Measurements from ENCODE around the gene TAF1C. TPM values are rescaled to one million over a fixed set of nuclear protein-coding genes. Genes with fewer than 3 reads are reported as not detected.

The TAF1C gene
- total RNA-seq, 4 donors from 2014 or later: 23.9 to 43.7 (median 32.1) TPM

DNA sequence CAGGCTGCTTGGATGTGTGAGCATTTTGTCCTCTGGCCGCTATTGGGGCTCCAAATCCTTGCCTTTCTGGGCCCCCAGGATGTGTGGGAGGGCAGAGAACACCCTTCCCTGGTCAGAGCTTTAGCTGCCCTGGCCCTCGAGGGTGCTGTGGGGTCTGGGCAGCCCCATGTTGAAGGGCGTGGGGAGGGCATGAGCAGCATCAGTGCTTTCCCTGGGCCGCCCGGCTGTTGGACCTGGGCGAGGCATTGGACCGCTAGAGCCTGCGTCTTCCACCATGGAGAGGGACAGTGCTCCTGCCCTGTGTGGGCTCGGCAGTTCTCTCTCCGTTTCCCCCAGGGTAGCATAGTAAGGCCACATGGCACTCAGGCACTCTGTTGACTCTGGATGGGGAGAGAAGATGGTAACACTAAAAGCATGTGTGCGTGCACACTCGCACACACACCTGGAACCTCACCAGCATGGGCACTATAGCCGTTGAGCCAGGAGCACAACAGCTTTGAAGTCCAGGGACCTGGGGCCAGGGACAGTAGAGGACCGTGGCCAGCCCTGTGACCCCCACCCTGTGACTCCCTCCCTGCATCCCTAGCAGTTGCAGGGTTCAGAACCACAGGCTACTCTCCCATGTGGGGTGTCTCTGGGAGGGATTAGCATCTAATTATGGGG lies 10.7 kb upstream of the TAF1C start:
- Histone ChIP-seq H3K27me3 (no peaks in the 10 kb centered on the region), H3K9me3 (no peaks in the 10 kb centered on the region), H3K27ac (peak overlapping the region; percentile 46 to 94 (median 91)), H3K36me3 (peaks cover 0 to 10% (median 0%) of the 10 kb centered on the region in 3 donors), H3K4me1 (peaks cover 29 to 71% (median 29%) of the 10 kb centered on the region in 3 donors), H3K4me3 (peak overlapping the region; percentile 38 to 57 (median 46))
- no peak for DNase-seq
- no peak for TF ChIP-seq POLR2A (IDR thresholded peaks at IDR 0.05)
- TF ChIP-seq, protein P1, sequence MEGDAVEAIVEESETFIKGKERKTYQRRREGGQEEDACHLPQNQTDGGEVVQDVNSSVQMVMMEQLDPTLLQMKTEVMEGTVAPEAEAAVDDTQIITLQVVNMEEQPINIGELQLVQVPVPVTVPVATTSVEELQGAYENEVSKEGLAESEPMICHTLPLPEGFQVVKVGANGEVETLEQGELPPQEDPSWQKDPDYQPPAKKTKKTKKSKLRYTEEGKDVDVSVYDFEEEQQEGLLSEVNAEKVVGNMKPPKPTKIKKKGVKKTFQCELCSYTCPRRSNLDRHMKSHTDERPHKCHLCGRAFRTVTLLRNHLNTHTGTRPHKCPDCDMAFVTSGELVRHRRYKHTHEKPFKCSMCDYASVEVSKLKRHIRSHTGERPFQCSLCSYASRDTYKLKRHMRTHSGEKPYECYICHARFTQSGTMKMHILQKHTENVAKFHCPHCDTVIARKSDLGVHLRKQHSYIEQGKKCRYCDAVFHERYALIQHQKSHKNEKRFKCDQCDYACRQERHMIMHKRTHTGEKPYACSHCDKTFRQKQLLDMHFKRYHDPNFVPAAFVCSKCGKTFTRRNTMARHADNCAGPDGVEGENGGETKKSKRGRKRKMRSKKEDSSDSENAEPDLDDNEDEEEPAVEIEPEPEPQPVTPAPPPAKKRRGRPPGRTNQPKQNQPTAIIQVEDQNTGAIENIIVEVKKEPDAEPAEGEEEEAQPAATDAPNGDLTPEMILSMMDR (IDR thresholded peaks at IDR 0.05): no peak
- 84% methylated on average over 6 to 11 of the region's 14 CpGs for WGBS, 2 donors
- intact Hi-C loops (cut with DNase I): no loop called here

DNA sequence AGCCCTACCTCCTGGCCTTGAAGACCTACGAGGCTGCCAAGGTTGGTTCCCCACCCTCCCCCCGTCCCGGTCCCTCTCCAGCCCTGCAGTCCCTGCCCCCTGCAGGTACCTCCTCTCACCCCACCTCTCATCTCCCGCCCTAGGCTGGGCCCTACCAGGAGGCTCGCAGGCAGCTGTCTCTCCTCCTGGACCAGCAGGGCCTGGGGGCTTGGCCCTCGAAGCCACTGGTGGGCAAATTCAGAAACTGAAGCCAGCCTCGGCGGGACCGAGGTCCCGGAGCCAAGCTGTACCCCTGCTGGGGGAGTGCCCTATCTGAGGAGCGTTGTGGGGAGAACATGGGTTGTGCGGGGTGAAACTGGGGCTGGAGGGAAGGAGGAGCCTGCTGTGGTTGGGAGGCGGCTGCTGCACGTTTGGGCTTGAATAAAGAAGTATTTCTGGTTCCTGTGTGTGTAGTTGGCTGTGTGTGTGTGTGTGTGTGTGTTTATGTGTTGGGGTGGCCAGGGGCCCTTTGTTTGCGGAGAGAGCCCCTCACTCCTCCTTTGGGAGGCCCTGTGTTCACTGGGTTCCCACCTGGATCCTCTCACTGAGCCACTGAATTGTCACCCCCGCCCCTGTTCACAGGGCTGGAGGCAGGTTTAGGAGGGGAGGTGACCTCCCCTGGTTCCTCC lies 10.0 kb upstream of the TAF1C start:
- intact Hi-C loops (cut with DNase I): no loop called here
- WGBS, 2 donors: 29 to 48% methylated on average over 8 of the region's 16 CpGs
- peaks cover 29 to 71% (median 29%) of the 10 kb centered on the region in 3 donors for H3K4me1 ChIP-seq
- no peak for TF ChIP-seq POLR2A (IDR thresholded peaks at IDR 0.05)
- TF ChIP-seq, protein P1 (IDR thresholded peaks at IDR 0.05): no peak
- peaks cover 0 to 16% (median 0%) of the 10 kb centered on the region in 3 donors for H3K36me3 ChIP-seq
- DNase-seq: no peak
- H3K4me3 ChIP-seq: peak overlapping the region; percentile 38 to 57 (median 46)
- peak overlapping the region; percentile 46 to 94 (median 91) for H3K27ac ChIP-seq
- no peaks in the 10 kb centered on the region for H3K27me3 ChIP-seq
- H3K9me3 ChIP-seq: no peaks in the 10 kb centered on the region

DNA sequence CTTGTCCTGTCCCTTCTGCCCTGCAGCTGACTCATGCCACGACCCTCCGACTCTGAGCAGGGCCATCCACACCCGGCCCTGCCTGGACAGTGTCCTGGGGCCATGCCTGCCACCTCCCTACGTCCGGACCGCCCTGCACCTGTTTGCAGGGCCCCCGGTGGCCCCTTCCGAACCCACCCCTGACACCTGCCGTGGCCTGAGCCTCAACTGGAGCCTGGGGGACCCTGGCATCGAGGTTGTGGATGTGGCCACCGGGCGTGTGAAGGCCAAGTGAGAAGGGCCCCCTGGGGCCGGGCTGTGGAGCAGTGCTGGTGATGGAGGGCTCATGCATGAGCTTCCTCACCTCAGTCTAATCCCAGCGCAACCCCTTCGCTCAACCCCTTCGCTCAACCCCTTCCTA lies 9.2 kb upstream of the TAF1C start:
- Histone ChIP-seq H3K27ac (peak overlapping the region in 3 of 4 donors; percentile 91 to 94 (median 91)), H3K9me3 (no peaks in the 10 kb centered on the region), H3K36me3 (peaks cover 0 to 23% (median 0%) of the 10 kb centered on the region in 3 donors), H3K4me3 (peak overlapping the region; percentile 38 to 57 (median 46)), H3K27me3 (no peaks in the 10 kb centered on the region), H3K4me1 (peaks cover 29 to 71% (median 29%) of the 10 kb centered on the region in 3 donors)
- DNase-seq: no peak
- intact Hi-C loops (cut with DNase I): no loop called here
- WGBS, 2 donors: 59% methylated on average over 9 of the region's 16 CpGs; no CpG with 5 or more reads in 1 of the 2 donors
- no peak for TF ChIP-seq POLR2A (IDR thresholded peaks at IDR 0.05)
- TF ChIP-seq, protein P1 (IDR thresholded peaks at IDR 0.05): no peak

DNA sequence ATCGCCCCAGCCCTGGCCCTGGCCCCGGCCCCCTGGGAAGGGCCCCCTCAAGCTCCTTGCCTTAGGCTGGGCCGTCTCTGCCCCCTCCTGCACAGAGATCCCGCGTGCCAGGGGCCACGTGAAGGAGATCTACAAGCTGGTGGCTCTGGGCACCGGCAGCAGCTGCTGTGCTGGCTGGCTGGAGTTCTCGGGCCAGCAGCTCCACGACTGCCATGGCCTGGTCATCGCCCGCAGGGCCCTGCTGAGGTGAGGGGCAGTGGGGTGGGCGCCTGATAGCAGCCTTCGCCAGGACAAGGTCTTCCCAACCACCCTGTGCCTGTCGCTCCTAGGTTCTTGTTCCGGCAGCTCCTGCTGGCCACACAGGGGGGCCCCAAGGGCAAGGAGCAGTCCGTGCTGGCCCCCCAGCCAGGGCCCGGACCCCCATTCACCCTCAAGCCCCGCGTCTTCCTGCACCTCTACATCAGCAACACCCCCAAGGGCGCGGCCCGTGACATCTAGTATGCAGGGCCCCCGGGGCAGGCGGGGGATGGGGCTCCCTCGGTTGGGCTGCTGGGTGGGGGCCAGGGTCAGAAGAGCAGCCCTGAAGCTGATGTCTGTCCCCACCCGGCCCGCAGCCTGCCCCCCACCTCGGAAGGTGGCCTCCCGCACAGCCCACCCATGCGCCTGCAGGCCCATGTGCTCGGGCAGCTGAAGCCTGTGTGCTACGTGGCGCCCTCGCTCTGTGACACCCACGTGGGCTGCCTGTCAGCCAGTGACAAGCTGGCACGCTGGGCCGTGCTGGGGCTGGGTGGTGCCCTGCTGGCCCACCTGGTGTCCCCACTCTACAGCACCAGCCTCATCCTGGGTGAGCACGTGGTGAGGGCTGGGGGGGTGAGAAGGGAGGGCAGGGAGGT lies 8.6 kb upstream of the TAF1C start:
- TF ChIP-seq POLR2A (IDR thresholded peaks at IDR 0.05): no peak
- TF ChIP-seq, protein P1 (IDR thresholded peaks at IDR 0.05): no peak
- no peaks in the 10 kb centered on the region for H3K27me3 ChIP-seq
- H3K4me1 ChIP-seq: peaks cover 29 to 71% (median 29%) of the 10 kb centered on the region in 3 donors
- WGBS, 2 donors: 77% methylated on average over 14 of the region's 38 CpGs; no CpG with 5 or more reads in 1 of the 2 donors
- DNase-seq: no peak
- H3K9me3 ChIP-seq: no peaks in the 10 kb centered on the region
- intact Hi-C loops (cut with DNase I): no loop called here
- peaks cover 0 to 29% (median 0%) of the 10 kb centered on the region in 3 donors for H3K36me3 ChIP-seq
- H3K4me3 ChIP-seq: peak overlapping the region in 3 of 4 donors; percentile 38 to 47 (median 45)
- H3K27ac ChIP-seq: peak overlapping the region in 3 of 4 donors; percentile 91 to 94 (median 91)

Measured in esophagus squamous epithelium (tissue), 5 donors.